Spleen (tissue), 7 donors: ENCODE results near the gene ASH1L.

ENCODE experiments used
- CTCF ChIP-seq, 11 experiments: fragments of 200-600 bp in 7 of 11; fragments of 450-650 bp in 4 of 11; sonication (generic) in 4 of 11; IDR thresholded peaks in 8 of 11; conservative IDR thresholded peaks in 3 of 11; 1 replicate in 7 of 11; 2 replicates in 4 of 11; pipeline versions ENCODE4 v1.4.0 to v1.8.0; 2016 to 2021; ENCODE audit warnings: antibody characterized with exemption in 11 of 11, inconsistent platforms in 4 of 11, mild to moderate bottlenecking in 1 of 11
- POLR2A ChIP-seq, 3 donors: fragments of 450-650 bp; IDR thresholded peaks; one replicate each; pipeline ENCODE4 v1.5.1; 2017; ENCODE audit warnings: antibody characterized with exemption in 3 of 3, mild to moderate bottlenecking in 1 of 3
- POLR2AphosphoS5 ChIP-seq, 3 donors: sonication (generic); formaldehyde crosslinking; IDR thresholded peaks; one replicate each; pipeline ENCODE4 v1.5.1; 2017; ENCODE audit warnings: antibody characterized with exemption in 3 of 3
- donor health status: DM: no; HTN: no; CAD: no; lungs with moderate emphysema.
- donor health status: DM: no; HTN: no; CAD: no.
- donor health status: DM: no; HTN: no; CAD: no.

GRCh38 chr1:155570593-155570990 is 8.0 kb upstream of the ASH1L start:
- TF ChIP-seq POLR2AphosphoS5 (IDR thresholded peaks at IDR 0.05) (no peak), CTCF (IDR thresholded peaks at IDR 0.05 in 8 of 11, conservative IDR thresholded peaks at IDR 0.05 in 3 of 11) (no peak), POLR2A (IDR thresholded peaks at IDR 0.05) (no peak)
